ENCODE data around the gene TUSC2.
"Not testable (repeated sequence)": the region's sequence is repeated elsewhere in the genome, so short reads cannot be mapped to it uniquely, and the experiment has no call there.

The TUSC2 gene

GRCh38 chr3:50294492-50295403, 33.3 kb downstream of the TUSC2 start:
- DNase-seq (ENCODE audit: low read depth, low spot score): no peak

- no peak for DNase-seq (ENCODE audit: low read depth, low spot score)
These were observed 33.9 kb downstream of the TUSC2 start for GRCh38 chr3:50294089-50294488.

- no peak for DNase-seq (ENCODE audit: low read depth, low spot score)
These were observed 34.8 kb downstream of the TUSC2 start for GRCh38 chr3:50293079-50293801.

GRCh38 chr3:50292159-50293078, 35.6 kb downstream of the TUSC2 start, which contains the start of gene IFRD2:
Gene IFRD2, minus strand, starts transcription at chr3:50292429. Its CDS starts 155 bp downstream, at chr3:50292274.
- DNase-seq (ENCODE audit: low read depth, low spot score): peak; percentile 94

GRCh38 chr3:50290161-50290641, 37.8 kb downstream of the TUSC2 start:
- DNase-seq (ENCODE audit: low read depth, low spot score): no peak

GRCh38 chr3:50289130-50289529, 38.9 kb downstream of the TUSC2 start:
- DNase-seq (ENCODE audit: low read depth, low spot score): no peak

GRCh38 chr3:50288387-50289007, 39.5 kb downstream of the TUSC2 start:
- DNase-seq (ENCODE audit: low read depth, low spot score): no peak

GRCh38 chr3:50287262-50287661, 40.8 kb downstream of the TUSC2 start:
- DNase-seq (ENCODE audit: low read depth, low spot score): no peak

GRCh38 chr3:50286322-50287227, 41.4 kb downstream of the TUSC2 start:
- no peak for DNase-seq (ENCODE audit: low read depth, low spot score)

- DNase-seq (ENCODE audit: low read depth, low spot score): not testable (repeated sequence)
These were observed 43.9 kb downstream of the TUSC2 start for GRCh38 chr3:50284121-50284520.

- no peak for DNase-seq (ENCODE audit: low read depth, low spot score)
These were observed 48.6 kb downstream of the TUSC2 start for GRCh38 chr3:50279255-50280016.

GRCh38 chr3:50278880-50279224, 49.2 kb downstream of the TUSC2 start, which contains the start of gene LSMEM2:
Gene LSMEM2, plus strand, starts transcription at chr3:50279087. Its CDS starts 27 bp downstream, at chr3:50279114.
- DNase-seq (ENCODE audit: low read depth, low spot score): no peak

GRCh38 chr3:50278123-50278879, 49.7 kb downstream of the TUSC2 start:
- no peak for DNase-seq (ENCODE audit: low read depth, low spot score)

- no peak for DNase-seq (ENCODE audit: low read depth, low spot score)
These were observed 51.3 kb downstream of the TUSC2 start for GRCh38 chr3:50276762-50277101.

- no peak for DNase-seq (ENCODE audit: low read depth, low spot score)
These were observed 51.8 kb downstream of the TUSC2 start for GRCh38 chr3:50275996-50276761.

GRCh38 chr3:50275141-50275995, 52.7 kb downstream of the TUSC2 start:
- DNase-seq (ENCODE audit: low read depth, low spot score): no peak

Measured in smooth muscle cell of the brain vasculature (primary cell).